DND-41 (cell line): Measurements from ENCODE around the gene TRIM72.

Experiments
- EZH2 ChIP-seq: IDR thresholded peaks from 3 replicates; pipeline ENCODE4 v1.6.1; 2012; ENCODE audit warnings: borderline replicate concordance, low read depth, mild to moderate bottlenecking, moderate library complexity, low read length, inconsistent platforms; ENCODE audit not compliant: severe bottlenecking
- TF ChIP-seq, protein P1 (sequence below): IDR thresholded peaks from 2 replicates; pipeline ENCODE4 v1.5.1; 2012; ENCODE audit warnings: borderline replicate concordance, low read length, moderate library complexity, mild to moderate bottlenecking; ENCODE audit not compliant: poor library complexity, severe bottlenecking; ENCODE audit errors: extremely low read depth

DNA sequence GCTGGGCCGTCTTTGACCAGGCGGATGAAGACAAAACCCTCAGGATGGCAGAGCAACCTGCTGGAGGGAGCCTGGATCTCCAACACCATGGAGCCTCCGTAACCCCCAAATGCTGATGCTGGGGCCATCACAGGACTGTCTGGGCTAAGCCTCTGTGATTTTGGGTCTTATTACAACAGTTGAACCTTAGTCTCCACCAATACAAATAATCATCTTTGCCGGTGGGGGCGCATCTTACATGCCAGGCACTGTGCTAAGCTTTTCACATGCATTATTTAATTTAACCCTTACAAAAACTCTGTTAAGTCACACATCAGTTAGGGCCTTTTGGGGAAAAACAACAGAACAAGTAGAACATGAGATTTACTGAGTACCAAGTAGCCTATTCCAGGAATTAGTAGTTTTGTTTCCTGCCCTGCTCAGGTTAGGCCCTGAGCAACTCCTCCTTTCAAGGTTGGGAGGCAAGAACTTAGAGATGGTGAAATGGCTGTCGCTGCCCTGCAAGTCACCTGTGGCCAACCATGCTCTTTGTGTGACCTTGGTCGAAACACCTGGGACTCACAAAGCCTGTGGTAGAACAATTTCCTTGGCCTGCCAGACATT, 37.0 kb downstream of the TRIM72 start:
- TF ChIP-seq, protein P1, sequence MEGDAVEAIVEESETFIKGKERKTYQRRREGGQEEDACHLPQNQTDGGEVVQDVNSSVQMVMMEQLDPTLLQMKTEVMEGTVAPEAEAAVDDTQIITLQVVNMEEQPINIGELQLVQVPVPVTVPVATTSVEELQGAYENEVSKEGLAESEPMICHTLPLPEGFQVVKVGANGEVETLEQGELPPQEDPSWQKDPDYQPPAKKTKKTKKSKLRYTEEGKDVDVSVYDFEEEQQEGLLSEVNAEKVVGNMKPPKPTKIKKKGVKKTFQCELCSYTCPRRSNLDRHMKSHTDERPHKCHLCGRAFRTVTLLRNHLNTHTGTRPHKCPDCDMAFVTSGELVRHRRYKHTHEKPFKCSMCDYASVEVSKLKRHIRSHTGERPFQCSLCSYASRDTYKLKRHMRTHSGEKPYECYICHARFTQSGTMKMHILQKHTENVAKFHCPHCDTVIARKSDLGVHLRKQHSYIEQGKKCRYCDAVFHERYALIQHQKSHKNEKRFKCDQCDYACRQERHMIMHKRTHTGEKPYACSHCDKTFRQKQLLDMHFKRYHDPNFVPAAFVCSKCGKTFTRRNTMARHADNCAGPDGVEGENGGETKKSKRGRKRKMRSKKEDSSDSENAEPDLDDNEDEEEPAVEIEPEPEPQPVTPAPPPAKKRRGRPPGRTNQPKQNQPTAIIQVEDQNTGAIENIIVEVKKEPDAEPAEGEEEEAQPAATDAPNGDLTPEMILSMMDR, result no peak
- no peak for TF ChIP-seq EZH2
